HG02623 (cell line): Measurements from ENCODE around the gene RSPRY1.
A peak's percentile ranks its signal among the peaks of the same experiment; 100 is the strongest.

Experiments used
- ATAC-seq: cut with Tn5 transposase; IDR thresholded peaks from one replicate; pipeline ENCODE4 v1.9.1; 2021; ENCODE audit warnings: moderate library complexity; ENCODE audit not compliant: unreplicated experiment

Gene RSPRY1

GRCh38 chr16:57216968-57217367 is 30.8 kb downstream of the RSPRY1 start:
- no peak for ATAC-seq

- no peak for ATAC-seq
These were observed 36.9 kb downstream of the RSPRY1 start for GRCh38 chr16:57223057-57223456.

- no peak for ATAC-seq
These were observed 38.7 kb downstream of the RSPRY1 start for GRCh38 chr16:57224651-57225335.

- ATAC-seq, result no peak
These were observed 39.8 kb downstream of the RSPRY1 start for GRCh38 chr16:57225978-57226377.

GRCh38 chr16:57226701-57227621 is 40.8 kb downstream of the RSPRY1 start:
- no peak for ATAC-seq

- no peak for ATAC-seq
These were observed 43.0 kb downstream of the RSPRY1 start for GRCh38 chr16:57229079-57229478.

GRCh38 chr16:57231821-57232350 is 45.8 kb downstream of the RSPRY1 start:
- ATAC-seq, result no peak

GRCh38 chr16:57233944-57234706 is 48.0 kb downstream of the RSPRY1 start:
- ATAC-seq, result no peak

GRCh38 chr16:57234707-57235092 is 48.6 kb downstream of the RSPRY1 start:
- ATAC-seq, result no peak

GRCh38 chr16:57235128-57236021 is 49.2 kb downstream of the RSPRY1 start:
- no peak for ATAC-seq

- no peak for ATAC-seq
These were observed 49.9 kb downstream of the RSPRY1 start for GRCh38 chr16:57236022-57236350.

GRCh38 chr16:57238682-57239081 is 52.6 kb downstream of the RSPRY1 start:
- no peak for ATAC-seq

- ATAC-seq, result no peak
These were observed 53.0 kb downstream of the RSPRY1 start for GRCh38 chr16:57239107-57239506.

GRCh38 chr16:57240851-57241250 is 54.7 kb downstream of the RSPRY1 start:
- ATAC-seq, result no peak

GRCh38 chr16:57242650-57243049 is 56.5 kb downstream of the RSPRY1 start:
- no peak for ATAC-seq

GRCh38 chr16:57244463-57244766 is 58.3 kb downstream of the RSPRY1 start:
- ATAC-seq, result peak; percentile 10

GRCh38 chr16:57244767-57245471 is 58.8 kb downstream of the RSPRY1 start, which contains the start of gene ARL2BP:
TSS of gene ARL2BP (plus strand) at chr16:57245259. CDS start at chr16:57245368, 109 bp downstream.
- ATAC-seq, result peak; percentile 92

GRCh38 chr16:57245472-57246113 is 59.5 kb downstream of the RSPRY1 start:
- no peak for ATAC-seq

- no peak for ATAC-seq
These were observed 65.2 kb downstream of the RSPRY1 start for GRCh38 chr16:57251352-57251751.
